Ectodermal cell (in vitro differentiated cells): Measurements from ENCODE around the gene CCSAP.
"Not testable (repeated sequence)": the region's sequence is repeated elsewhere in the genome, so short reads cannot be mapped to it uniquely, and the experiment has no call there.

Experiments
- H3K27ac ChIP-seq: 2 replicates; pipeline ENCODE4 v1.7.0; 2013; ENCODE audit warnings: mild to moderate bottlenecking, low read depth, low read length; ENCODE audit not compliant: insufficient read depth, poor library complexity, severe bottlenecking
- H3K27me3 ChIP-seq: 2 replicates; pipeline ENCODE4 v1.7.0; 2013; ENCODE audit warnings: mild to moderate bottlenecking, low read length; ENCODE audit not compliant: insufficient read depth, control insufficient read depth, poor library complexity, severe bottlenecking
- H3K36me3 ChIP-seq: one replicate; pipeline ENCODE4 v1.7.0; 2013; ENCODE audit warnings: low read length; ENCODE audit not compliant: control insufficient read depth, insufficient read depth
- H3K4me1 ChIP-seq: one replicate; pipeline ENCODE4 v1.7.0; 2013; ENCODE audit warnings: low read length; ENCODE audit not compliant: control insufficient read depth, insufficient read depth
- H3K4me3 ChIP-seq: 2 replicates; pipeline ENCODE4 v1.7.0; 2013; ENCODE audit warnings: low read depth, low read length, control low read depth; ENCODE audit not compliant: insufficient read depth
- H3K9me3 ChIP-seq: 2 replicates; pipeline ENCODE4 v1.7.0; 2013; ENCODE audit warnings: mild to moderate bottlenecking, low read length, moderate library complexity; ENCODE audit not compliant: control insufficient read depth
- WGBS, 2 experiments: methylation state at CpG; one replicate each; pipeline ENCODE4 v1.1.7; 2013; ENCODE audit warnings: missing lambda C conversion rate in 2 of 2; 5-methylcytosine and 5-hydroxymethylcytosine counted together

CCSAP gene

GRCh38 chr1:229379846-229380245, 37.0 kb upstream of the CCSAP start:
- Histone ChIP-seq H3K4me1 (peaks cover 20% of the 10 kb centered on the region), H3K4me3 (no peak overlapping the region), H3K9me3 (no peaks in the 10 kb centered on the region), H3K27me3 (no peaks in the 10 kb centered on the region), H3K36me3 (no peaks in the 10 kb centered on the region), H3K27ac (no peak overlapping the region)
- 49 to 59% methylated on average over 5 of the region's 5 CpGs for WGBS, 2 experiments

GRCh38 chr1:229378586-229379367, 35.9 kb upstream of the CCSAP start:
- Histone ChIP-seq H3K36me3 (no peaks in the 10 kb centered on the region), H3K4me3 (no peak overlapping the region), H3K27ac (no peak overlapping the region), H3K4me1 (peaks cover 20% of the 10 kb centered on the region), H3K9me3 (no peaks in the 10 kb centered on the region), H3K27me3 (no peaks in the 10 kb centered on the region)
- WGBS, 2 experiments = 44 to 48% methylated on average over 6 to 7 of the region's 7 CpGs

GRCh38 chr1:229378035-229378434, 35.2 kb upstream of the CCSAP start:
- not testable (repeated sequence) for H3K27ac ChIP-seq, H3K9me3 ChIP-seq, H3K36me3 ChIP-seq, H3K4me3 ChIP-seq, H3K27me3 ChIP-seq
- WGBS, 2 experiments = 93 to 99% methylated on average over 4 to 5 of the region's 6 CpGs
- H3K4me1 ChIP-seq = peaks cover 20% of the 10 kb centered on the region

- Histone ChIP-seq H3K4me3 (no peak overlapping the region), H3K4me1 (peaks cover 20% of the 10 kb centered on the region), H3K27ac (no peak overlapping the region), H3K36me3 (no peaks in the 10 kb centered on the region), H3K9me3 (no peaks in the 10 kb centered on the region), H3K27me3 (no peaks in the 10 kb centered on the region)
- 90 to 94% methylated on average over 10 of the region's 10 CpGs for WGBS, 2 experiments
Measured at GRCh38 chr1:229377429-229377828, 34.6 kb upstream of the CCSAP start.

- H3K36me3 ChIP-seq = no peaks in the 10 kb centered on the region
- H3K27ac ChIP-seq = no peak overlapping the region
- WGBS, 2 experiments = 90 to 94% methylated on average over 6 of the region's 6 CpGs
- H3K9me3 ChIP-seq = no peaks in the 10 kb centered on the region
- no peaks in the 10 kb centered on the region for H3K27me3 ChIP-seq
- no peak overlapping the region for H3K4me3 ChIP-seq
- H3K4me1 ChIP-seq = peaks cover 20% of the 10 kb centered on the region
Measured at GRCh38 chr1:229376521-229376920, 33.7 kb upstream of the CCSAP start.

GRCh38 chr1:229374485-229374884, 31.6 kb upstream of the CCSAP start:
- 91 to 95% methylated on average over 8 of the region's 8 CpGs for WGBS, 2 experiments

GRCh38 chr1:229373395-229373794, 30.5 kb upstream of the CCSAP start:
- Histone ChIP-seq H3K4me1 (no peaks in the 10 kb centered on the region), H3K27ac (no peak overlapping the region), H3K9me3 (no peaks in the 10 kb centered on the region), H3K36me3 (no peaks in the 10 kb centered on the region), H3K27me3 (no peaks in the 10 kb centered on the region), H3K4me3 (no peak overlapping the region)
- 90 to 93% methylated on average over 6 of the region's 6 CpGs for WGBS, 2 experiments

More at GRCh38 chr1:229374485-229374884, 31.6 kb upstream of the CCSAP start:
- Histone ChIP-seq H3K27ac (no peak overlapping the region), H3K4me3 (no peak overlapping the region), H3K4me1 (peaks cover 2% of the 10 kb centered on the region), H3K36me3 (no peaks in the 10 kb centered on the region), H3K9me3 (no peaks in the 10 kb centered on the region), H3K27me3 (no peaks in the 10 kb centered on the region)

- H3K9me3 ChIP-seq = no peaks in the 10 kb centered on the region
- no peaks in the 10 kb centered on the region for H3K27me3 ChIP-seq
- no peak overlapping the region for H3K4me3 ChIP-seq
- no peaks in the 10 kb centered on the region for H3K4me1 ChIP-seq
- no peak overlapping the region for H3K27ac ChIP-seq
- H3K36me3 ChIP-seq = no peaks in the 10 kb centered on the region
Measured at GRCh38 chr1:229372251-229372650, 29.4 kb upstream of the CCSAP start.

- H3K9me3 ChIP-seq = no peaks in the 10 kb centered on the region
- H3K27ac ChIP-seq = no peak overlapping the region
- H3K27me3 ChIP-seq = no peaks in the 10 kb centered on the region
- no peaks in the 10 kb centered on the region for H3K36me3 ChIP-seq
- no peaks in the 10 kb centered on the region for H3K4me1 ChIP-seq
- H3K4me3 ChIP-seq = no peak overlapping the region
- WGBS, 2 experiments = 92 to 96% methylated on average over 6 of the region's 6 CpGs
Measured at GRCh38 chr1:229371624-229372023, 28.8 kb upstream of the CCSAP start.

- Histone ChIP-seq H3K27me3 (no peaks in the 10 kb centered on the region), H3K27ac (no peak overlapping the region), H3K9me3 (no peaks in the 10 kb centered on the region), H3K36me3 (no peaks in the 10 kb centered on the region), H3K4me1 (no peaks in the 10 kb centered on the region), H3K4me3 (no peak overlapping the region)
- WGBS, 2 experiments = 88 to 90% methylated on average over 7 of the region's 7 CpGs
Measured at GRCh38 chr1:229370601-229371021, 27.8 kb upstream of the CCSAP start.
